Esophagus squamous epithelium (tissue), 4 donors: Measurements from ENCODE around the gene ST6GAL1.

Source experiments
- POLR2A ChIP-seq, 4 donors: fragments of 450-650 bp; IDR thresholded peaks; one replicate each; pipeline ENCODE4 v1.6.1; 2017; ENCODE audit warnings: antibody characterized with exemption in 4 of 4, mild to moderate bottlenecking in 4 of 4, moderate library complexity in 3 of 4
- TF ChIP-seq, protein P1 (sequence below), 6 experiments: fragments of 450-650 bp in 4 of 6; fragments of 200-600 bp in 2 of 6; sonication (generic) in 2 of 6; IDR thresholded peaks; one replicate each; pipeline ENCODE4 v1.5.1; 2016 to 2019; ENCODE audit warnings: antibody characterized with exemption in 6 of 6, mild to moderate bottlenecking in 4 of 6, moderate library complexity in 4 of 6

DNA sequence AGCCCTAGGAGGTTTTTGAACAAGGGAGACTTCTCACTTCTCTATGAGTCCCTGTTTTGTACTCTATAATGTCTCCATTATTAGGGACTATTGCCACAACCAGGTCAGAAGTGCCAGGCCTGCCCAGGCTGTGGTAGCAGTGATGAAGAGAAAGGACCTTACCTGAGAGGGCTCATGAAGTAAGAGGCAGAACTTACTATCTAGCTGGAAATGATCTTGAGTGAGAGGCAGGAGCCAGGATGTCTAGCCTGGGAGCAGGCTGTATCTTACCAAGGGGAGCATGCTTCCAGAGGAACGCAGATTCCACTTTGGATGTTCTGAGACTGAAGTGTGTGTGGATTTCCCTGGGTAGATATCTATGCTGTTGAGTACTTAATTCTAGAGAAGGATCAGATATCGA, 115.7 kb downstream of the ST6GAL1 start:
- no peak for TF ChIP-seq POLR2A (IDR thresholded peaks at IDR 0.05)
- TF ChIP-seq, protein P1, sequence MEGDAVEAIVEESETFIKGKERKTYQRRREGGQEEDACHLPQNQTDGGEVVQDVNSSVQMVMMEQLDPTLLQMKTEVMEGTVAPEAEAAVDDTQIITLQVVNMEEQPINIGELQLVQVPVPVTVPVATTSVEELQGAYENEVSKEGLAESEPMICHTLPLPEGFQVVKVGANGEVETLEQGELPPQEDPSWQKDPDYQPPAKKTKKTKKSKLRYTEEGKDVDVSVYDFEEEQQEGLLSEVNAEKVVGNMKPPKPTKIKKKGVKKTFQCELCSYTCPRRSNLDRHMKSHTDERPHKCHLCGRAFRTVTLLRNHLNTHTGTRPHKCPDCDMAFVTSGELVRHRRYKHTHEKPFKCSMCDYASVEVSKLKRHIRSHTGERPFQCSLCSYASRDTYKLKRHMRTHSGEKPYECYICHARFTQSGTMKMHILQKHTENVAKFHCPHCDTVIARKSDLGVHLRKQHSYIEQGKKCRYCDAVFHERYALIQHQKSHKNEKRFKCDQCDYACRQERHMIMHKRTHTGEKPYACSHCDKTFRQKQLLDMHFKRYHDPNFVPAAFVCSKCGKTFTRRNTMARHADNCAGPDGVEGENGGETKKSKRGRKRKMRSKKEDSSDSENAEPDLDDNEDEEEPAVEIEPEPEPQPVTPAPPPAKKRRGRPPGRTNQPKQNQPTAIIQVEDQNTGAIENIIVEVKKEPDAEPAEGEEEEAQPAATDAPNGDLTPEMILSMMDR (IDR thresholded peaks at IDR 0.05) = no peak
